Activated naive CD4-positive, alpha-beta T cell (primary cell): ENCODE results near the gene MAP2K2.
"Not testable (repeated sequence)": the region's sequence is repeated elsewhere in the genome, so short reads cannot be mapped to it uniquely, and the experiment has no call there.

Experiments used
- DNase-seq, 4 experiments: peaks; one replicate each; lab custom pipeline; 2025; lab: John Stamatoyannopoulos, UW

The MAP2K2 gene

GRCh38 chr19:4123615-4124568 is at the start of gene MAP2K2:
Gene MAP2K2, minus strand, starts transcription at chr19:4124122. Its CDS starts 247 bp downstream, at chr19:4123875.
- peak; percentile 87 to 97 (median 92) for DNase-seq

GRCh38 chr19:4172861-4173473 is 49.0 kb upstream of the MAP2K2 start:
- DNase-seq: peak; percentile 18 to 68 (median 52)

GRCh38 chr19:4171676-4172075 is 47.8 kb upstream of the MAP2K2 start:
- DNase-seq: no peak

- DNase-seq: no peak
Measured at GRCh38 chr19:4164262-4164661, 40.3 kb upstream of the MAP2K2 start.

GRCh38 chr19:4161415-4162077 is 37.6 kb upstream of the MAP2K2 start:
- DNase-seq: no peak

- not testable (repeated sequence) for DNase-seq
Measured at GRCh38 chr19:4157971-4158370, 34.0 kb upstream of the MAP2K2 start.

- DNase-seq: no peak
Measured at GRCh38 chr19:4157164-4157563, 33.2 kb upstream of the MAP2K2 start.

GRCh38 chr19:4154571-4155312 is 30.8 kb upstream of the MAP2K2 start:
- no peak for DNase-seq

GRCh38 chr19:4152241-4152998 is 28.5 kb upstream of the MAP2K2 start:
- DNase-seq: no peak

- DNase-seq: no peak
Measured at GRCh38 chr19:4151623-4152022, 27.7 kb upstream of the MAP2K2 start.

- DNase-seq: no peak
Measured at GRCh38 chr19:4149518-4150288, 25.8 kb upstream of the MAP2K2 start.

- no peak for DNase-seq
Measured at GRCh38 chr19:4144666-4145249, 20.8 kb upstream of the MAP2K2 start.

GRCh38 chr19:4142916-4143315 is 19.0 kb upstream of the MAP2K2 start:
- DNase-seq: not testable (repeated sequence)

- no peak for DNase-seq
Measured at GRCh38 chr19:4140237-4140711, 16.4 kb upstream of the MAP2K2 start.

- DNase-seq: peak; percentile 85 to 87 (median 86)
Measured at GRCh38 chr19:4139614-4140236, 15.8 kb upstream of the MAP2K2 start.

GRCh38 chr19:4138445-4138844 is 14.5 kb upstream of the MAP2K2 start:
- DNase-seq: no peak

GRCh38 chr19:4136680-4137088 is 12.8 kb upstream of the MAP2K2 start:
- DNase-seq: no peak

- not testable (repeated sequence) for DNase-seq
Measured at GRCh38 chr19:4135386-4135785, 11.5 kb upstream of the MAP2K2 start.

GRCh38 chr19:4134351-4134750 is 10.4 kb upstream of the MAP2K2 start:
- no peak for DNase-seq
